Stimulated activated CD4-positive, alpha-beta T cell treated with anti-CD3 and anti-CD28 coated beads, TNF-alpha, amount 100 ng/mL, for 1 hour (primary cell): ENCODE measurements around the gene RAD9A.
A peak's percentile ranks its signal among the peaks of the same experiment; 100 is the strongest.

ENCODE experiments used
- DNase-seq, 3 donors: peaks; one replicate each; pipeline ENCODE4 v3.0.0-alpha.2; 2020; ENCODE audit warnings: low read depth in 3 of 3, low spot score in 1 of 3

RAD9A gene

DNA sequence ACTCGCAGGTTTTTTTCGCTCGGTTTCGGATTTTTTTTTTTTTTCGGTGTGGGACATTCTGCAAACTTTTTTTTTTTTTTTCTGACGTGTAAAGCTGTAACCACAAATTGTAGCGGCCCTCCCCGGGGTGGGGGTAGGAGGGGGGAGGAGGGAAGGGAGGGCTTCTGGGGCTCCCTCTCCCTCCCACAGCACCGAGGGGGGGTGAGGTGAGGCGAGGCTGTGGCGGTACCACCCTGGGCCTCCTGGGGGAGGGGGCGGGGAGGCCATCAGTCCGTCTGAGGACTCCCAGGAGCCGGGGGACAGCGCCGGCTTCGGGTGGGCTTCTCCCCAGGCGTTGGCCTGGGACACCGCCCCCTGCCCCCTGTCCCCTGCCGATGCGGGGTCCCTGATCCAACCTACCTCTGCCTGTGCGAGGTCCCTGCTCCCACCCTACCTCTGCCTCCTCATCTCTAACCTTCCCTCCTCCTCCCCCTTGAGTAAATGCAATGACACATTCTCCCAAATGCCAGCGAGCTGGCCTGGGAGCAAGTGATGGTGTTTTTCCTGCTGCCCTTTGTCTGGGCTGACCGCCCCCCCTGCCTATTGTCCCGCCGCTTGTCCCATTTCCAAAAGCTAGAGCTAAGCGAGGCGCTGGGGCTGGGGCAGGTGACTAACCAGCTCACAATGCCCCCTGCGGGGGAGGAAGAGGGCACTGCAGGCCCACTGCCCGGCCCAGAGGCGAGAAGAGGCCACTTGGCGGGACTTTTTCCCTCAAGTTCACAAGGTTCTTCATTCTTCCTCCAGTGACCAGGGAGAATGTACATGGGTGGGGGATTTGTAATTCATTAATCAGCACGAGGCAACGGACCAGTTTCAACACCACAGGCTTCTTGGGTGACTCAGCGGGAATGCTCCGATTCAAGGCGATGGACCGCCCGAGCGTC lies 17.9 kb upstream of the RAD9A start:
- DNase-seq = peak in 2 of 3 donors; percentile 60 to 68

GRCh38 chr11:67374571-67375281 lies 17.1 kb upstream of the RAD9A start:
- no peak for DNase-seq

- DNase-seq = no peak
These were observed 16.3 kb upstream of the RAD9A start for GRCh38 chr11:67375320-67376055.

DNA sequence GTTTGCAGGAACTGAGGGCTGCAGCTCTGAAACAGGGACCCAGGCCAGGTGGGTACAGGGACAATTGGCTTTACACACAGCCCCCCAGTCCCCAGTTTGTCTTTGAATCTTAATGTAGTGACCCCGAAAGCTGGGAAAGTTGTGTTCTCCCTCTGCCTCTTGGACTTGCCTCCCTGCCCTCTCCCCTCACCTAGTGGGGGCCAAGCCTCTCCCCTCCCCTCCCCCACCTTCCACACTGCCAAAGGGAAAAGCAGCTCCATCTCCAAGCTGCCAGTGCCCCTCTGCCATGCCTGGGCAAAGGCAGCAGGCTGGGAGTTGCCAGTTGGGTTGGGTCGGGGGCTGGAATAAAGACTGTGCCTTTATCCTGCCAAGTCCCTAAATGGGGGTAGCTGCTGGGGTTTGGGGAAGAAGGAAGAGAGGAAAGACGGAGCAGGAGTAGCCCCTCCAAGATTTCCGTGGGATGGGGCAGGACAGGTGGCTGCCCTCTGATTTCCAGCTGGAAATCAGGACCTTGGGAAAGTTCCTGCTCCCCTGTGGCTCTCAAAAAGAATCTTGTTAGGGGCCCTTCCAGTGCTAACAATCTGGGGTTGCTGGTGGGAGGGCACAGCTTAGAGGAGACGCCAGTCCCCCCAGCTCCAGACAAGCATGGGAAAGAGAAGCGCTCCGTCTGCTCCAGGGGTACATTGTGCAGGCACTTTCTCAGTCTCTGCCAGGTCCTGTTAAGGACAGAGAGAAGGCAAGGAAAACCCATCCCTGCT lies 15.5 kb upstream of the RAD9A start:
- no peak for DNase-seq

DNA sequence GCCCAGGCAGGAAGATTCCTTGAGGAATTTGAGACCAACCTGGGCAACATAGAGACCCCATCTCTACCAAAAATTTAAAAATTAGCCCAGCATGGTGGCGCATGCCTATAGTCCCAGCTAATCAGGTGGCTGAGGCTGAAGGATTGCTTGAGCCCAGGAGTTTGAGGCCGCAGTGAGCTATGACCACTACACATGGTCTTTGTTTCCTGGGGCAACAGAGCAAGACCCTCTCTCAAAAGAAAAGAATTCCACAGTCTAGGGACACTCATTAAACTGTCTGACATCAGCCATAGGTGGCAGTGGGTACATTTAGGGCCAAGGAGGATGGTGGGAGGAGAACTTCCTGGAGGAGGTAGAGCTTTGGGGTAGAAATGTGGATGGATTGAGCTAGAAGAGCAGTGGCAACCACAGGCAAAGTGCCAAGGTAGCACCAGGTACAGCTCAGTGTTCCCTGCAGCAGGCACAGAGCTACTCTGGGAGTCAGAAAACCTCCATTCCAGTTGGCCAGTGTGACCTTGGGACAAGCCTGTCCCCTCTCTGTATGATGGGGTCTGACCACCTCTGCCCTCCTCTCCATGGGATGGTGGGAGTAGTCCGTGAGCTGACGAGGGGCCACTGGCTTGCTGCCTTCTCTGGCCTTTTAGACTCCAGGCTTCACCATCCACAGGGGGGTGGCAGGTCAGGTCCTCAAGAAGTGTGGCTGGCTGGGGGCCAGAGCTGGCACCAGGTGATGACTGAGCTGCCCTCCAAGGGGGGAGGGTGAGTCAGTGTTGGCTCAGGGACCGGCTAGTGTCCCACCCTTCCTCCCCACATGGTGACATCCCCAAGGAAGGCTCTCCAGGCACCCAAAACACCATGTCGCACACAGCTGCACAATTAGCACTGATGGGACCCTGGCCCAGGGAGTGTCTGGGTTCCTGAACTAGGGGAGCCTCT lies 14.6 kb upstream of the RAD9A start:
- DNase-seq = no peak

GRCh38 chr11:67378544-67378943 lies 13.2 kb upstream of the RAD9A start:
- no peak for DNase-seq

DNA sequence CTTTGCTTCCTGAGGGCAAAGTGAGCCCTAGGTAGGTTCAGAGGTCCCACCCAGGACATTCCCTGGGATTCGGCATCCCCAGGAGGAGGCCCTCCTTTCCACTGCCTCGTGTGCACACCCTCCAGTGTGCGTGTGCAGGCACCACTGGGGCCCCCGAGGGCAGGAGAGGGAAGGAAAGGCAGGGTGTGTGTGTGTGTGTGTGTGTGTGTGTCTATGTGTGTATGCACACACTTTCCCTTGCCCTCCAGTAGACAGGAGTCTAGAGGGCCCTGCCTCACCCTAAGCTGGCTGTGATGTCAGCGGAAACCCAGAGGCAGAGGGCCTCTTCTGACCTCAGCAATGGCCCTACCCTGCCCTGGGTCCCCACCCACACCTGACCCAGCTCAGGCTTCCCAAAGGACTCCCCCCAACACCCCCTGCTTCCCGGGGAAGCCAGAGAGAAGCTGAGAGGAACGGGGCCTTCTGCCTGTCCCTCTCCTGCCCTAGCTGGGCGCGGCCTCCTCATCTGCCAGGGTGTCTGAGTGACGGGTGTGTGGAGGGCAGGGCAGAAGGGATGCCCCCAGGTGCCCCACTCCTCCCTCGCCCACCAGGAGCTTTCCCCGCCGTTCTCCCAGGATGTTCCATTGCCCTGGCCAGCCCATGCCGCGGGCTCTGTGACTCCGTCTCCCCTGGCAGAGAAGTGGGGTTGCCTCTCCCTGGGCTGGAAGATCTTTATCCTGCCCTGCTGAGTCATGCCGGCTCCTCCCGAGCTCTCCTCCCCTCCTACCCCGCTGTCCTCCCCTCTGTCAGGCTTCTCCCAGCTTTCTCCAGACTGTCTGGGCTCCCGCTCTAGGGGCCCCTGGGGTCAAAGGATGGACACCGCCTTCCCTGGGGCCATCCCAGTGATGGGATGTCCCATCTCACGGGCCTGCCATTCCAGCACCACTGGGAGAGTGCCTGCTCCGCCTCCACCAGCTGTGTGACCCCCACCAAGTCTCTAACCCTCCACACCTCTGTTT lies 12.4 kb upstream of the RAD9A start:
- no peak for DNase-seq

DNA sequence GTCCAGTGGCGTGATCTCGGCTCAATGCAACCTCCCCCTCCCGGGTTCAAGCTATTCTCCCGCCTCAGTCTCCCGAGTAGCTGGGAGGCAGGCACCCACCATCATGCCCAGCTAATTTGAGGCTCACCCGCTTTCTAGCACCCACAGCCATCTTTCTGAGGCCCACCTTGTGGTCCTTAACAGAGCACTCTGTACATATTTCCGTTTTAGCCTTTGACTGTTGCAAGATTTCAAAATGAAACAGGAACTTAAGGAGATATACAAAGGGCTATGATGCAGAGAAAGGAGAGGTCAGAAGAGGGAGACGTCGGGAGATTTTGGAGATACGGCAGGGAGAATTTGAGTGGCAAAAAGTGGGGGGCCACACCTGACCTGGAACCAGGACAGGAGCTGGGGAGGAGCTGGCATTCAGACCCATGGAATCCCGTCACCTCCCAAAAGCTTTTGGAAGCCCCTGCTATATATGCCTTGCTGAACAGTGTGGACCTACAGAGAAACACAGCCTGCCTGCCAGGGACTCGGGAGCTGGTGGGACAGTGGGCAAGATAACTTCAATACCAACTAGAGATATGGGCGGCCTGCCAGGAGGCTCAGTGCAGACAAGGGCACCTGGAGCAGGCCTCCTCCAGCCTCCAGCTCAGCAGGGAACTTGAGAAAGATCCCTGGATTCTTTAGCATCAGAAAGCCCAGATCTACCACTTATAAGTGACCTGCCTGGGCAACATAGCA lies 10.4 kb upstream of the RAD9A start:
- DNase-seq = no peak

- DNase-seq = peak; percentile 71 to 75 (median 73)
These were observed 9.3 kb upstream of the RAD9A start for GRCh38 chr11:67382276-67383136.

- no peak for DNase-seq
These were observed 6.9 kb upstream of the RAD9A start for GRCh38 chr11:67384851-67385366.

- DNase-seq = no peak
These were observed 4.7 kb upstream of the RAD9A start for GRCh38 chr11:67387069-67387468.

DNA sequence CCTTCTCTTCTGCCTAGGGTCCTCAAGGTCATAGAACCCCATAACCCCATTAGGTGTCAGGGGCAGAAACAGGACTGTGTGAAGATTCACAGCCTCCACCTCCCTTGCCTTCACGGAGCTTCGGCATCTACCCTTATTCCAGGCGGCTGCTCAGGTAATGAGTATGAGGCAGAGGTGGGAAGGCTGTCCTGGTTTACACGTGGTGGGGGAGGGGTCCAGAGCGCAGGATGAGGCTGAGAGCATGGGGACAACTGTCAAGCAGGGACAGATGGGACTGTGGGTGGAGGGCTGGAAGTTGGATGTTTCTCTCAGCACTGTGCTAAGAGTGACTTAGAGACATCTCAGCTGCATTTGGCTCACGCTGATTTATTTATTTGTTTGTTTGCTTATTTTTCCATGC lies 4.3 kb upstream of the RAD9A start:
- DNase-seq = no peak

DNA sequence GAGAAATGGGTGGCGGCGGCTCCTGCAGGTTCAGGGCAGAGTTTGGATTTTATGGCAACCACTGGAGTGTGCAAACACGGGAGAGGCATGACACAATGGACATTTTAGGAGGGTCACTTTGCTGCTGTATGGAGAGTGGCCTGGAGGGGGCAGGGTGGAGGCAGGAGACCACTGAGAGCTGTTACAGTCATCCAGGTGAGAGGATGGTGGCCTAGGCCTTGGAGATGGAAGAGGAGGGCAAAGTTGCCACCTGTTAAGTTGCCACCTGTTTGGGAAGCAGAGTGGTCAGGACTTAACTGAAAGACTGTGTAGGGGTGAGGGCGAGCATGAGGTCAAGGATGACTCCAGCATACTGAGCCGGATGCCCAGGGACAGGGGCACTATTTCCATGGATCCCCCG lies 2.3 kb upstream of the RAD9A start:
- no peak for DNase-seq

GRCh38 chr11:67390947-67391303 lies 861 bp upstream of the RAD9A start:
- DNase-seq = no peak

GRCh38 chr11:67392183-67392715 lies 463 bp downstream of the RAD9A start:
- no peak for DNase-seq

DNA sequence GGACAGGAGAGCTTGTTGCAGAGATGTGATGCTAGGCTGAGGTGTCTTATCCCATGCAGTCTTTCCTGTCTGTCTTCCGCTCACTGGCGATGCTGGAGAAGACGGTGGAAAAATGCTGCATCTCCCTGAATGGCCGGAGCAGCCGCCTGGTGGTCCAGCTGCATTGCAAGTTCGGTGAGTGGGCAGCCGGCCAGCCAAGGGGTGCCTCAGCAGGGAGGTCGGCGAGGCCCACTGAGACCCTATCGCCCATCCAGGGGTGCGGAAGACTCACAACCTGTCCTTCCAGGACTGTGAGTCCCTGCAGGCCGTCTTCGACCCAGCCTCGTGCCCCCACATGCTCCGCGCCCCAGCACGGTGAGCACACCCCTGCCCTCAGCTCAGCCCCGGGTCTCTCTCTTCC lies 1.7 kb downstream of the RAD9A start:
- no peak for DNase-seq

- no peak for DNase-seq
These were observed 2.2 kb downstream of the RAD9A start for GRCh38 chr11:67393990-67394389.
